Neutrophil (primary cell): ENCODE data around the gene CCDC158.
"Not testable (repeated sequence)": the region's sequence is repeated elsewhere in the genome, so short reads cannot be mapped to it uniquely, and the experiment has no call there.

Experiments used
- H3K27ac ChIP-seq: fragments of 200-600 bp; sonication (generic); 2 replicates; pipeline ENCODE4 v1.5.1; 2016; ENCODE audit warnings: mild to moderate bottlenecking, moderate library complexity
- H3K27me3 ChIP-seq: fragments of 200-600 bp; sonication (generic); 2 replicates; pipeline ENCODE4 v1.6.0; 2016; ENCODE audit warnings: mild to moderate bottlenecking
- H3K36me3 ChIP-seq: fragments of 200-600 bp; sonication (generic); 2 replicates; pipeline ENCODE4 v1.5.1; 2017
- H3K4me1 ChIP-seq, 2 experiments: fragments of 200-600 bp in 1 of 2; sonication (generic) in 1 of 2; 1 replicate in 1 of 2; 2 replicates in 1 of 2; pipeline versions ENCODE4 v1.5.1 to v1.6.1; 2013 to 2016; ENCODE audit warnings: low read depth in 1 of 2, low read length in 1 of 2, mild to moderate bottlenecking in 1 of 2, moderate library complexity in 1 of 2; ENCODE audit not compliant: control insufficient read depth in 1 of 2, insufficient read depth in 1 of 2
- H3K4me3 ChIP-seq, 2 experiments: fragments of 200-600 bp in 1 of 2; sonication (generic) in 1 of 2; 1 replicate in 1 of 2; 2 replicates in 1 of 2; pipeline ENCODE4 v1.5.1; 2013 to 2016; ENCODE audit warnings: low read depth in 1 of 2, low read length in 1 of 2, mild to moderate bottlenecking in 1 of 2, moderate library complexity in 1 of 2
- H3K9me3 ChIP-seq: fragments of 200-600 bp; sonication (generic); 2 replicates; pipeline ENCODE4 v1.5.1; 2016
- TF ChIP-seq, protein P1 (sequence below): fragments of 200-600 bp; sonication (generic); IDR thresholded peaks from 2 replicates; pipeline ENCODE4 v1.5.1; 2016; ENCODE audit warnings: antibody characterized with exemption

The CCDC158 gene

GRCh38 chr4:76365636-76366035 lies 55.3 kb downstream of the CCDC158 start:
- Histone ChIP-seq H3K4me3 (no peak overlapping the region), H3K9me3 (no peaks in the 10 kb centered on the region), H3K36me3 (no peaks in the 10 kb centered on the region), H3K27me3 (no peaks in the 10 kb centered on the region), H3K27ac (no peak overlapping the region), H3K4me1 (no peaks in the 10 kb centered on the region)
- TF ChIP-seq, protein P1, sequence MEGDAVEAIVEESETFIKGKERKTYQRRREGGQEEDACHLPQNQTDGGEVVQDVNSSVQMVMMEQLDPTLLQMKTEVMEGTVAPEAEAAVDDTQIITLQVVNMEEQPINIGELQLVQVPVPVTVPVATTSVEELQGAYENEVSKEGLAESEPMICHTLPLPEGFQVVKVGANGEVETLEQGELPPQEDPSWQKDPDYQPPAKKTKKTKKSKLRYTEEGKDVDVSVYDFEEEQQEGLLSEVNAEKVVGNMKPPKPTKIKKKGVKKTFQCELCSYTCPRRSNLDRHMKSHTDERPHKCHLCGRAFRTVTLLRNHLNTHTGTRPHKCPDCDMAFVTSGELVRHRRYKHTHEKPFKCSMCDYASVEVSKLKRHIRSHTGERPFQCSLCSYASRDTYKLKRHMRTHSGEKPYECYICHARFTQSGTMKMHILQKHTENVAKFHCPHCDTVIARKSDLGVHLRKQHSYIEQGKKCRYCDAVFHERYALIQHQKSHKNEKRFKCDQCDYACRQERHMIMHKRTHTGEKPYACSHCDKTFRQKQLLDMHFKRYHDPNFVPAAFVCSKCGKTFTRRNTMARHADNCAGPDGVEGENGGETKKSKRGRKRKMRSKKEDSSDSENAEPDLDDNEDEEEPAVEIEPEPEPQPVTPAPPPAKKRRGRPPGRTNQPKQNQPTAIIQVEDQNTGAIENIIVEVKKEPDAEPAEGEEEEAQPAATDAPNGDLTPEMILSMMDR, result no peak

GRCh38 chr4:76364763-76365162 lies 56.2 kb downstream of the CCDC158 start:
- Histone ChIP-seq H3K36me3 (no peaks in the 10 kb centered on the region), H3K4me3 (no peak overlapping the region), H3K27ac (no peak overlapping the region), H3K9me3 (no peaks in the 10 kb centered on the region), H3K4me1 (no peaks in the 10 kb centered on the region), H3K27me3 (no peaks in the 10 kb centered on the region)
- TF ChIP-seq, protein P1, result no peak

DNA sequence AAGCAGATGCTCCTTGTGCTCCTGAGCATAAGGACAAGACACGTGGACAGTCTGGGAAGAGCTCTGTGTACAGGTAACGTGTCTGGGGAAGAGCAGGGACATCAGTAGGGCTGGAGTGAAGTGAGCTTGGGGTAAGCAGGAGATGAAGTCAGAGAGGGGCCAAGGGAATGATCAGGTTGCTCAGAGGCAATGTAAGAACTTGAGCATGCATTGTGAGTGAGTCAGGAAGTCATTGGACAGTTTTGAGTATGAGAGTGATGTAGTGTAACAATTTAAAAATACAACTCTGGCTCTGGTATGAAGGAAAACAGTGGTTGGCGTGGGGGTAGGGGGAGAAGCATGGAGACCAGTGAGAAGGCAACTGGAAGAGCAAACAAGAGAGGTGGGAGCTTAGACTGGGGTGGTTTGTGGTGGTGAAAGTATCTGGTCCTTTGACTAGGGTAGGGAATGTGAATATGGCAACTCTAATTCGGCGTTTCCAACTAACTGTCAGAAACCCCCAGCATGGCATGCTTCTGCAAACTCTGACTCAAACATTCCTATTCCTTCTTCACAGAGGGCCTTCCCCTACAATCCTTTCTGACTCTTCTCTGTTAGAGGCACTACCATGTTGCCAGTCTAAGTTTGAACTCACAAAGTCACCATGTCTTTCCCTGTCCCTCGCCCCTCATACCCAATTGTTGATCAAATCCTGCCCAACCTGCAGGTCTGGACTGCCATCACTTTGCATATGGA lies 57.2 kb downstream of the CCDC158 start:
- Histone ChIP-seq H3K9me3 (no peaks in the 10 kb centered on the region), H3K27ac (no peak overlapping the region), H3K4me1 (no peaks in the 10 kb centered on the region), H3K36me3 (no peaks in the 10 kb centered on the region), H3K27me3 (no peaks in the 10 kb centered on the region), H3K4me3 (no peak overlapping the region)
- TF ChIP-seq, protein P1, result no peak

GRCh38 chr4:76361689-76362412 lies 59.1 kb downstream of the CCDC158 start:
- no peaks in the 10 kb centered on the region for H3K4me1 ChIP-seq
- H3K27ac ChIP-seq, result no peak overlapping the region
- no peaks in the 10 kb centered on the region for H3K36me3 ChIP-seq
- H3K9me3 ChIP-seq, result no peaks in the 10 kb centered on the region
- H3K4me3 ChIP-seq, result no peak overlapping the region
- no peaks in the 10 kb centered on the region for H3K27me3 ChIP-seq
- TF ChIP-seq, protein P1, result no peak

DNA sequence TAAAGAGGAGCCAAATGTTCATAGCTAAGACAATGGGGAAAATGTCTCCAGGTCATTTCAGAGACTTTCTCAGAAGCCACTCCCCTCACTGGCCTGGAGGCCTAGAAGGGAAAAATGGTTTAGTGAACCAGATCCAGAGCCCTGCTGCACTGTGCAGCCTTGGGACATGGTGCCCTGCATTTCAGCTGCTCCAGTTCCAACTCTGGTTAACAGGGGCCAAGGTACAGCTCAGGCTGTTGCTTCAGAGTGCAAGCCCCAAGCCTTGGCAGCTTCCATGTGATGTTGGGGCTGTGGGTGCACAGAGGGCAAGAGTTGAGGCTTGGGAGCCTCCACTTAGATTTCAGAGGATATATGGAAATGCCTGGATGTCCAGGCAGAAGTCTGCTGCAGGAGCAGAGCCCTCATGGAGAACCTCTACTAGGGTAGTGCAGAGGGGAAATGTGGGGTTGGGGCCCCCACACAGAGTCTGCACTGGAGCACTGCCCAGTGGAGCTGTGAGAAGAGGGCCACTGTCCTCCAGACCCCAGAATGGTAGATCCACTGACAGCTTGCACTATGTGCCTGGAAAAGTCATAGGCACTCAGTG lies 61.0 kb downstream of the CCDC158 start:
- H3K27me3 ChIP-seq, H3K4me1 ChIP-seq, H3K27ac ChIP-seq, H3K4me3 ChIP-seq, H3K9me3 ChIP-seq, H3K36me3 ChIP-seq: not testable (repeated sequence)

DNA sequence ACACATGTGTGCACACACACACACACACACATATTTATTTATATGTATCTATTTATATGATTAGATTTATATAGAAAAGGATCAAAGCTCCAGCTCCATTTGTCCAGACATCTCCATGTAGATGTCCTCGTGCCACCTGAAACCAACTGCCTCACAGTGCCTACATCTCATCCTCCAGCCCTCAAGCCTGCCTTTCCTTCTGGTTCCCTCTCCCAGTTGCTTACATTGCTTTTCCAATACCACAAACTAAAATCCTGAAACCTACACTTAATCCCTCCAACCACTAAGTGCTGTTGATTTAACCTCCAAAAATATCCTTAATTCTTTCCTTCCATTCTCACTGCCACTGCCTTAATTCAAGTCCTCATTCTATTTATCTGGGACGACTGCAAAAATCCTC lies 63.0 kb downstream of the CCDC158 start:
- Histone ChIP-seq H3K27ac (no peak overlapping the region), H3K4me1 (no peaks in the 10 kb centered on the region), H3K4me3 (no peak overlapping the region), H3K27me3 (no peaks in the 10 kb centered on the region), H3K9me3 (no peaks in the 10 kb centered on the region), H3K36me3 (no peaks in the 10 kb centered on the region)
- TF ChIP-seq, protein P1, result no peak
